ENCODE measurements around the gene YWHAG. TPM values are rescaled to one million over a fixed set of nuclear protein-coding genes. Genes with fewer than 3 reads are reported as not detected.
"Not testable (repeated sequence)": the region's sequence is repeated elsewhere in the genome, so short reads cannot be mapped to it uniquely, and the experiment has no call there.

YWHAG gene
- total RNA-seq, 4 donors from 2014 or later, result 49.8 to 86.2 (median 70.3) TPM

GRCh38 chr7:76371396-76371795, 12.6 kb upstream of the YWHAG start:
- Histone ChIP-seq H3K4me1 (peaks cover 0 to 9% (median 0%) of the 10 kb centered on the region in 3 donors), H3K27me3 (no peaks in the 10 kb centered on the region), H3K36me3 (no peaks in the 10 kb centered on the region), H3K9me3 (no peaks in the 10 kb centered on the region), H3K4me3 (no peak overlapping the region), H3K27ac (no peak overlapping the region)
- TF ChIP-seq CTCF (IDR thresholded peaks at IDR 0.05), result no peak
- no peak for TF ChIP-seq POLR2AphosphoS5 (IDR thresholded peaks at IDR 0.05)
- TF ChIP-seq EP300 (IDR thresholded peaks at IDR 0.05), result no peak
- no peak for TF ChIP-seq POLR2A (IDR thresholded peaks at IDR 0.05)
- no peak for ATAC-seq
- 86 to 93% methylated on average over 1 to 2 of the region's 3 CpGs for WGBS, 2 donors (ENCODE audit: low coverage in 1 of 2)

GRCh38 chr7:76369018-76369417, 10.2 kb upstream of the YWHAG start:
- WGBS, 2 donors (ENCODE audit: low coverage in 1 of 2), result no CpG with 5 or more reads among the region's 6 CpGs
- ATAC-seq, result no peak
- Histone ChIP-seq H3K9me3 (no peaks in the 10 kb centered on the region), H3K4me1 (peaks cover 0 to 32% (median 13%) of the 10 kb centered on the region in 3 donors), H3K27ac (no peak overlapping the region), H3K27me3 (no peaks in the 10 kb centered on the region), H3K4me3 (no peak overlapping the region), H3K36me3 (no peaks in the 10 kb centered on the region)
- TF ChIP-seq POLR2AphosphoS5 (IDR thresholded peaks at IDR 0.05) (no peak), EP300 (IDR thresholded peaks at IDR 0.05) (no peak), POLR2A (IDR thresholded peaks at IDR 0.05) (no peak), CTCF (IDR thresholded peaks at IDR 0.05) (no peak)

GRCh38 chr7:76368190-76368589, 9.4 kb upstream of the YWHAG start:
- TF ChIP-seq EP300 (IDR thresholded peaks at IDR 0.05) (no peak), POLR2A (IDR thresholded peaks at IDR 0.05) (no peak), POLR2AphosphoS5 (IDR thresholded peaks at IDR 0.05) (no peak), CTCF (IDR thresholded peaks at IDR 0.05) (no peak)
- no peaks in the 10 kb centered on the region for H3K9me3 ChIP-seq
- no peaks in the 10 kb centered on the region for H3K27me3 ChIP-seq
- no peak overlapping the region for H3K27ac ChIP-seq
- no peak for ATAC-seq
- 93 to 97% methylated on average over 8 of the region's 8 CpGs for WGBS, 2 donors (ENCODE audit: low coverage in 1 of 2)
- no peak overlapping the region for H3K4me3 ChIP-seq
- no peaks in the 10 kb centered on the region for H3K36me3 ChIP-seq
- H3K4me1 ChIP-seq, result peaks cover 0 to 34% (median 16%) of the 10 kb centered on the region in 3 donors

GRCh38 chr7:76364198-76364584, 5.4 kb upstream of the YWHAG start:
- H3K4me1 ChIP-seq, result peaks cover 0 to 39% (median 22%) of the 10 kb centered on the region in 3 donors
- no peak for ATAC-seq
- no peaks in the 10 kb centered on the region for H3K36me3 ChIP-seq
- peak overlapping the region in 3 of 4 donors; percentile 79 to 88 (median 81) for H3K27ac ChIP-seq
- no peak for TF ChIP-seq POLR2A (IDR thresholded peaks at IDR 0.05)
- TF ChIP-seq EP300 (IDR thresholded peaks at IDR 0.05), result no peak
- no peak for TF ChIP-seq CTCF (IDR thresholded peaks at IDR 0.05)
- TF ChIP-seq POLR2AphosphoS5 (IDR thresholded peaks at IDR 0.05), result no peak
- no peaks in the 10 kb centered on the region for H3K27me3 ChIP-seq
- no peak overlapping the region for H3K4me3 ChIP-seq
- no peaks in the 10 kb centered on the region for H3K9me3 ChIP-seq
- WGBS, 2 donors (ENCODE audit: low coverage in 1 of 2), result 18 to 49% methylated on average over 4 of the region's 4 CpGs

- H3K36me3 ChIP-seq, H3K27me3 ChIP-seq, ATAC-seq, H3K9me3 ChIP-seq, H3K4me3 ChIP-seq: not testable (repeated sequence)
- Histone ChIP-seq H3K4me1 (peaks cover 0 to 39% (median 22%) of the 10 kb centered on the region in 3 donors), H3K27ac (peak overlapping the region in 3 of 4 donors; percentile 79 to 88 (median 81))
- 39 to 74% methylated on average over 3 of the region's 3 CpGs for WGBS, 2 donors (ENCODE audit: low coverage in 1 of 2)
These were observed 5.0 kb upstream of the YWHAG start for GRCh38 chr7:76363754-76364153.
